Panc1 (cell line): ENCODE measurements around the gene TM2D3.

Experiments
- CTCF ChIP-seq: fragments of 450-650 bp; IDR thresholded peaks from 2 replicates; pipeline ENCODE4 v1.5.1; 2017; ENCODE audit warnings: mild to moderate bottlenecking
- POLR2AphosphoS5 ChIP-seq: IDR thresholded peaks from 2 replicates; pipeline ENCODE4 v1.6.1; 2012; ENCODE audit warnings: mild to moderate bottlenecking, low read depth, low read length, moderate library complexity
- REST ChIP-seq, 2 experiments: IDR thresholded peaks; 2 replicates each; pipeline ENCODE4 v1.6.1; 2011 to 2012; ENCODE audit warnings: low read depth in 2 of 2, control low read depth in 1 of 2, low read length in 1 of 2, mild to moderate bottlenecking in 1 of 2, moderate library complexity in 1 of 2; ENCODE audit not compliant: insufficient read depth in 1 of 2
- SIN3A ChIP-seq: IDR thresholded peaks from 2 replicates; pipeline ENCODE4 v1.6.1; 2012; ENCODE audit warnings: low read depth, mild to moderate bottlenecking, low read length, moderate library complexity, borderline replicate concordance; ENCODE audit not compliant: insufficient read depth
- TCF7L2 ChIP-seq: IDR thresholded peaks from 2 replicates; pipeline ENCODE4 v1.6.1; 2011; ENCODE audit warnings: mild to moderate bottlenecking, low read depth, low read length, inconsistent platforms

- no peak for TF ChIP-seq CTCF
- TF ChIP-seq SIN3A, result no peak
- no peak for TF ChIP-seq POLR2AphosphoS5
- TF ChIP-seq REST (IDR thresholded peaks at IDR 0.05; ENCODE audit: insufficient read depth in 1 of 2, low read depth in 2 of 2, low read length in 1 of 2), result no peak
- TF ChIP-seq TCF7L2, result no peak
Measured at GRCh38 chr15:101637038-101637437, 15.1 kb downstream of the TM2D3 start.
